GM21515 (cell line): ENCODE results near the gene SMTN.
"Not testable (repeated sequence)": the region's sequence is repeated elsewhere in the genome, so short reads cannot be mapped to it uniquely, and the experiment has no call there.

Source experiments
- ATAC-seq: cut with Tn5 transposase; IDR thresholded peaks from one replicate; pipeline ENCODE4 v1.9.1; 2021; ENCODE audit not compliant: unreplicated experiment

SMTN gene

DNA sequence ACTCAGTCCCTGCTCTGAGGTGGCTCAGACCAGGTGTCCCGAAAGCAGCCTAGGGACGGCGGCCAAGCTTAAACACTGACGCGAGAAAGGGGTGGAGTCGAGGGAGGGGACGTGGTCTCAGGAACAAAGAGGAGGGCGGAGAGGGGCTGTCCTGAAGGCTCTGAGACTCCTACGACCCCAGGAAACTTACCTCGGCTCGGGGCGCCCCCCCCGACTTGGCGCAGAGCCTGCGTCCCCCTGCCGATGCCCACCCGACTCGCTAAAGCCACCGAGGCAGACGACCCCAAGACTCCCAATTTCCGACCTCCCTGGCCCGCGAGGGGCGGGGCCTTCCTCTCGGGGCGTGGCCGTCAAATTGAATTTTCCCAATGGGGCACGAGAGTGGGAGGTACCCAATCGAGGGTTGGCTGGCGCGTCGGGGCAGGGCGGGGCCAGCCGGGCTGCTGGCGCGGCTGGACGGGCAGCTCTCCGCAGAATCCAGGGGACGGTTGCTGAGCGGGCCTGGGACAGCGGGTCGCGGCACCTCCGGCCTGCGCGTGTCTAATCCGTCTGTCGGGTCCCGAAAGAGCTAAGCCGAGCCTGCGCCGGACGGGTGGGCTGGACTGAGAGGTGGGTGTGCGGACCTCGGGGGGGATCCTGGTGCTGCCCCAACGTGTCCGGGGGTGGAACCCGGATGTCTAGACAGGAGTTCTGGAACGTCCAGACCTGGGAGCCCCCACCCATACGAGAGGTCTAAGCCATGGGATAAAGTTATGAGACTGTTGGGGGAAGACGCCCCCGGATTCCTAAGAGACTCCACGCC lies at the start of gene SMTN:
SMTN (plus strand) TSS at position 471 of the 802 bp plus-strand sequence. CDS start 1,941 bp downstream, outside the sequence.
- ATAC-seq = peak; percentile 45

DNA sequence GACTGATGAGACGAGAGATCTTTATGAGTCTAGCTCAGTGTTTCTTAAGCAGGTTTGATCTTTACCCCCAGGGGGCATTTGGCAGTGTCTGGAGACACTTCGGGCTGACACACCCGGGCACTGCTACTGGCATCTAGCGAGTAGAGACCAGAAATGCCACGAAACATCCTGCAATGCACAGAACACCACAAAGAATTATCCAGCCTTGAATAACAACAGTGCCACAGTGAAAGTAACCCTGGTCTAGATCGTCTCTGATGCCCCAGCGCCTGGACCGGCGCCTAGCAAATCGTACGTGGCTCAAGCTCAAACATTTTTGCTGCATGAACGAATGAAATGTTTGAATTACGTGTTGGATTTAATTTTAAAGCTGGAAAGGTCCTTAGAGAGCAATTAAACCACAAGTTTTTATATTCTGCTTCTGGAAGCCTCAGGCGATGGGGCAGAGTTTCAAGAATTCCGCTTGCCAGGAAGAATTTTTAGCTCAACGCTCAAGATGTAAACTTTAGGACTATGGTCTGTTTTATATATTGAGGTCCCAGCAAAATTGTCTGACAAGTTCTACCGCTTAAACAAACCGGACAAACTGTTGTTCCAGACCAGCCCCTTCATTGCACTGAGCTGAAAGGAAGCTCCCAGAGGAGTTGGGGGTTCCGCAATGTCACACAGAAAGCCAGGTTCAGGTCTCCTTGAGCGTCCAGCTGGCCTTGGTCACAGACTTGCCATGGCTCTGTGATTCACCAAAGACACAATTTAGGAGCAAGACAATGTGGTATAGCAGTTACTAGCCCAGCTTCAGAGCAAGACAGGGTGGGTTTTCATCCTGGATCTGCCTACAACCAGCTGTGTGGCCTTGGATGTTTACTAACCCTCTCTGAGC lies 44.2 kb upstream of the SMTN start:
- ATAC-seq = no peak

DNA sequence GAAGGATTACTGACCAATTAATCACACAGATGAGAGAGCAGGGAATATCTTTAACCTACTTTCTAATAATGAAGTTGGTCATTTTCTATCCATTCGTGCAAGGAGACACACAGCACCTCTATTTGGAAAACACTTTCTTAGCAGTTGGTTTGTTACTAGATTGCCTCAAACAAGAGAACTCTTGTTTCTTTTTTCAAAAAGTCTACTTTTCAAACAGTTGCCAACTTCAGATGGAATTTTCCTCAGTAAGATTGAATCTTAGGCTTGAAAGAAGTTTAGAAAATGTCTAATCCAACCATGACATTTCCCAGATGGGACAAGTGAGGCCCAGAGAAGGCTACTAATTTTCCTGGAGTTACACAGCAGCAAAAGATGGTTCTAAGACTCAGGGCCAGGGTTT lies 42.4 kb upstream of the SMTN start:
- no peak for ATAC-seq

DNA sequence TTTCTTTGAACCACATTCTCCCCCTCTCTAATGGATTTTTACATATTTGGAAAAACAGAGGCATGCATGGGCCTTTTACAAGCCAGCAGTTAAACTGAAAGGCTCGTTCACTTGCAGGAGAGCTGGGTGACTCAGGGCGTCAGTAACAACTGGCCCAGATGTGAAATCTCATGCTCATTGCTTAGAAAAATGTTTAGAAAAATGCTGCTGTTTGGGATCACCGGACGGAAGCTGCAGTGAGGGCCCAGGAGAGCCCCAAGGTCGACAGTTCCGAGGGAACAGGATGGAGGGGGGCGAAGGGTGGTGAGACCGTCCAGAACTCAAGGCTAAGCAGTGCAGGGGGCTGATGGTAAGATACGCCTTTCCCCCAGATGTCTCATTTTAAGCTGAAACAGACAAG lies 41.7 kb upstream of the SMTN start:
- ATAC-seq = no peak

DNA sequence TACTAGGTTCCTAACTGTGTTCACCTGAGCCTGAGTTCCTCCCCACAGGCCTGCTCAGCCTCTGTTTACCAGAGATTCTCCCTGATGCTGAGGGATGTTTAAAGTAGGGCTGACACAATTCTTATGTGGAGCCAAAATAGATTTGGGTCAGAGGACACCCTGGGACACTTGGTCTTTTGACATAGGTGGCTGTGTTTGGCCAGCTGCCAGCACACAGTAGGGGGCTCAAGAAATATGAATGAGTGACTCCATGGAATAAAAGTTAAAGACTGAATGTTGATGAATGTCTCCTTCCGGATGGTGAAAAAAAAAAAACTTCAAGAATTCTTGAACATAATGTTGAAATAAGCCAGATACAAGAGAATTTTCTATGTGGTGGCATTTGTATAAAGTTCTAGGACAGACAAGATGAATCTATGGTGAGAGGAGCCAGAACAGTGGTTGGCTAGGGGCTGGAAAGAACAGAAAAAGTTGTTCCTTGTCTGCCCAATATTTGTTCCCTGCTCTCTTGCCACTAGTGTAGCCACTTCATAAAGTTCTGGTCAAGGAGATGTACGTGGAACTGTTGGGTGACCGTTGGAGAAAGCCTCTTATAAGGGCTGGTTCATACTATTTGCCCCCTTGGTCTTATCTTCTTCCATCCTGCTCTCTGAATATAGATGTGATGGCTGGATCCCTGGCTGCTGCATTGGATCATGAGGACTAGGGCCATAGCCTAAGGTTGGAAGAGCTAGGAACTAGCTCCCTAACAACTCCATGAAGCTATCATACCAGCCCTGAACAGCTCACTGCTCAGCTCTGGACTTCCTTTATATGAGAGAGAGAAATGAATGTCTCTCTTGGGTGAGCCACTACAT lies 40.3 kb upstream of the SMTN start:
- no peak for ATAC-seq

DNA sequence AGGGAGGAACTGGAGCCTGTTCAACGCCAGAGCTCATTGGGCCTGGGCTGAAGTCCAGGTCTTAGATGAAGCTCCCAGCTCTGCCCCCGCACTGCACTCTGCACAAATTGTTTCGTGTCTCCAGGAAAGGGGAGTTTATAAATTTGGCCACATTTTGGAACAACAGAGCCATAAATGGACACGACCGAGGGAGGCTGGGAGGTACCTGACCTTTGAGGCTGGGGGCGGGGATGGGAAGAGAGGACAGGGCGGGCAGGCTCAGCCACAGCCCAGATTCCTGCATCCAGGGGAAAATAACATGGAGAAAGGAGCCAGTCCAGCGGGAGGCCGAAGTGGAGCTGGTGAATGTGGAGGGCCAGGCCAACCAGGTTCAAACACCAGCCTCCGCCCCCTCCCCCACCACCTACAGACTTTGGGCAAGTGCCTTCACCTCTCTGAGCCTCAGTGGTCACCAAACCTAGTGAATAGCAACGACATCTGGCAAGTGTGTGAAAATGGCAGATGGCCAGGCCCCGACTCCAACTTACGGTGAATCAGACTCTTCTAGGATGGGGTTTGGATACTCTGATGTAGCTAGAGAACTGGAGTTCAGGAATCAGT lies 36.8 kb upstream of the SMTN start:
- no peak for ATAC-seq

DNA sequence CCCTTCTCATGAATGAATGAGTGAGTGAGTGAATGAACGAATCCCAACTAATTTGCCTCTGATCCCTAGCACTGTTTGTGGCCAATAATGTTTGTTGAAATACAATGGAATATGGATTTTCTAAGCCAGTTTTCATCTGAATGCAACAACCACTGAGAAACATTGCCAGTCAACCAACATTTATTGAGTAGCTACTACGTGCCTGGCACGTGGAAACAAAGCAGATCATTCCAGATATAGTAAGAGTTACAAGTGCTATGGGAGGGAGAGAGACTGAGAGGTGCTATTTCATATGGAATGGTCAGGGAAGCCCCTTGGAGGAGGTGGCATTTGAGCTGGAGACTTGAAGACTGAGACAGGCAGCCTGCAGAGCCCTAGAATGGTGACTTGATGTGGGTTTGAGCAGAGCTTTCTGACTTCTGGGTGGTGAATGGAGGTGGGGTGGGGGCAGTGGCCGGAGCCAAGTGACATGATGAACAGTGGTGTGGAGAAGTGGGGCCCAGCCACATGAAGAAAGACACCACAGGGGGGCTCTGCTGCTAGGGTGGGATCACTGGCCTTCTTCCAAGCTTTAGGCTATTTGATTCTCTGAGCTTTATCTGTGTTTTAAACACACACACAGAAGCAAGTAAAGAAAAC lies 35.1 kb upstream of the SMTN start:
- ATAC-seq = no peak

DNA sequence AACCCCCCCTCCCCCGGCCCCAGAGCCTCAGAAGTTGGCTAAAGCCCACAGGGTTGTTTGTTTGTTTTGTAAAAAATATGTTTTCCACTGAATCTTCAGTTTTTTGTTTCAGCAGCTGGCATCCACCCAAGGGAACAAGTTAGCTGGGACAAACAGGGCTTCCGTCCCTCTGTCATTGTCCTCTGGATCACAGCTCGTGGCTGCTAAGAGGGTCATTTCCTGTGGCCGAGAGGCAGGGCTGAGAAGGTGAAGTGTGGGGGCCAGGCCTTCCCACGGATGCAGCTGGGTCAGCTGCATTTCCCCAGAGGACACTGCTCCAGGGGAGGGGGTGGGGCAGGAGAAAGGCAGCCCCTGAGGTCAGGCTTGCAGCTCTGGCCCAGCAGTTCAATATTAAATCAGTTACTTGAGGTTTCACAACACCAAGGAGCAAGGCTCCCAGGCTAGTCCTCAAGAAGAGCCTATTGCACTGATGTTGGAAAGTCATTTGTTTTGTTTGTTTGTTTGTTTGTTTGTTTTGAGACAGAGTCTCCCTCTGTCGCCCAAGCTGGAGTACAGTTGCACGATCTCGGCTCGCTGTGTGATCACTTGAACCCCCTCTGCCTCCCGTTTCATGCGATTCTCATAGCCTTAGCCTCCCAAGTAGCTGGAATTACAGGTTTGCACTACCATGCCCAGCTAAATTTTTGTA lies 34.4 kb upstream of the SMTN start:
- ATAC-seq = no peak

DNA sequence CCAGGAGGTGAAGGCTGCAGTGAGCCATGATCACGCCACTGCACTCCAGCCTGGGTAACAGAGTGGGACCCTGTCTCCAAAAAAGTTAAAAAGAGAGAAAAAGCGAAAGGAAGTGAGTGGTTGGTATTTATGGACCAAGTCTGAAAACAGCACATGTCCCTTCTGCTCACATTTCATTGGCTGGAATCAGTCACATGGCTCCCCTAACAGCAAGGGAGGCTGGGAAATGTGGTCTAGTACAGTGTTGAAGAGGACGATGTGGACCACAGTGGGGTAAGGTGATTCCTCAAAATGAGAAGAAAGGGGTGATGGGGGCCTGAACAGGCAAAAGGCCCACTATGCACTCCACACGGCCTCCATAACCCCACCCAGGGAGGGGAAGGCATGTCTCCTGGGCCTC lies 32.5 kb upstream of the SMTN start:
- ATAC-seq = no peak

DNA sequence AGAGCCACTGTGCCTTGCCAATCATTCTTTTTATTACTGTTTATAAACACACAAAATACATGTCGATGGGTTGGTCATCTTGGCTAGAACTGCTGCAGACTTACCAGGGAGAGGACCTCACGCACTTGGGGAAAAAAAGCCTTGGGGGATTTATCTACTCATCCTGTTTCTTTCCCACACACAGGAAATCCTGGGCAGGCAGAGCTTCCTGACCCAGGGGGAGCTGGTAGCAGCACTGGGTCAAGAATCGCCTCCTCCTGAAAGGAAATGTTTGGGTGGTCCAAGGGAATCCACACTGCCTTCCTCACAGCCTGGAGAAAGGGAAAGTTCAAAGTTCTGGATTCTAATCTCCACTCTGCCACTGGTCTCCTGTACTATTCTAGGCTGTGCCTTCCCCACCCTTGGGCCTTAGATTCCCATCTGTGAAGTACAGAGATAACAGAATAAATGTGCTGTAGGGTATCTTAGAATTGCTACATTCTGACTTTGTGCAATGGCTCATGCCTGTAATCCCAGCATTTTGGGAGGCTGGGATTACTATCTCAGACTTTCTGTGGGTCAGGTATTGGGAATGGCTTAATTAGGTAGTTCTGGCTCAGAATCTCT lies 31.2 kb upstream of the SMTN start:
- ATAC-seq = no peak

DNA sequence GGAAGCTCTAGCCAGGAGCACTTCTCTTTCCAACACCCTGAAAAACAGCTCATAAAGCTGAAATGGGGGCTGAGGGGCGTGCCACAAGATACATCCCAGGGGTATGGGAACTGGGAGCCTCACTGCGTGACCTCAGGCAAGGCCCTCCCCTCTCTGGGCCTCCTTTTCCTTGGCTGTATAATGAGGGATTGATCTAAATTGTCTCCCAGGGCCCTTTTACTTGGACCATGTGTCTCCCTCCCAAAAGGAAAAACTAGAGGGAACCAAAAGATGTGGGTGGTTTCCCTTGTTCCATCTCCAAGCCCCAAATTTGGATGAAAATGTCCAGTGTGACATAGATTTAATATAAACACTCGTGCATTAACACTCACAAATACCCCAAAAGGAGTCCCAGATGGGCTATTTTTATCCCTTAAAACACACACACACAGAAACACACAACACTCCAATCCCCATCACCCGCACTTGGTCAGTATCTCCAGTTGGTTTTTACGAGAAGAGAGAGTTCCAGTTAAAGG lies 25.9 kb upstream of the SMTN start:
- ATAC-seq = no peak

DNA sequence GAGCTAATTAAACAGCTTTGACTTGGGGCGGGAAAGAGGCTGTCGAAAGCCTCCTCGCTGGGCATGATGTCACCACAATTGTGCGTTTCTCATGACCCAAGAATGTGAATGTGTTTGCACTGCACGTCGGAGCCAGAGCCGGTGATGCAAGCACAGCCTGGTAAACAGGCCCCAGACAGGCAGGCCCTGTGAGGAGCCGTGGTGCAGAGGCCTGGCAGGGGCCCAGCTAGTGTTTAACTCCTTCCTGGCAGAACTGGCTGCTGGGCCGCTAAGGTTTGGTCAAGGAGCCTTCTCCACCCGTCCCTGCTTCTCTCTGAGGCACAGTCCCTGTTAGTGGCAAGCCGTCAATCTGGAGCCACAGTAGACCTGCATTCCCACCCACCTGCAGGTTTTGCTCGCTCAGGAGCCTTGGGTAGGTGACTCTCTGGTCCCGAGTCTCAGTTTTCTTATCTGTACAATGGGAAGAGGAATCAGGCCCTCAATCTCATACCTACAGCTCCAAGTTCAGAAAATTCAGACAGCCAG lies 25.4 kb upstream of the SMTN start:
- ATAC-seq = no peak

DNA sequence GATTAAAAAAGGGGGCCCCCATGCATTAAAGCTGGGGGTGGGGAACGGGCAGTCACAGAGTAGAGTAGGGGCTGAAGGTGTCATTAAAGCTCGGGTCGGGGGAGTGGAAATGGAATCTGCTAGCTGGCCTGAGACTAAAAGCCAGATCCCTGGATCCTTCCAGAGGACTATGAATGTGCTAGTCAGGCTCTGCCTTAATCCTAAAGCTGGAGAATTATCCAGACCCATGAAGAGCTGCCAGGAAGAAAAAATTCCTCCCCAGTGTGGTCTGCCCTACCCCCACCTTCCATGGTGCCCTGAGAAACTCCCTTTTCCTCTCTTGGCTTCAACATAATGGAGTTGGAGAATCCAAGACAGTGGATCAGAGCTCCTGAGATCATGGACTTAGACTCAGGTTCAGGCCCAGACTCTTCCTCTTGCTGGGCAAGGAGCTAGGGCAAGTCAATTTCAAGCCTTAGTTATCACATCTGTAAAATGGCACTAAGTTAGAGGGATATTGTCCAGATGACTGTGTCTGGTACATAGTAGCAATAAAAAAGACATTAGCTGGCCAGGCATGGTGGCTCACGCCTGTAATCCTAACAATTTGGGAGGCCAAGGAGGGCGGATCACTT lies 24.0 kb upstream of the SMTN start:
- no peak for ATAC-seq

DNA sequence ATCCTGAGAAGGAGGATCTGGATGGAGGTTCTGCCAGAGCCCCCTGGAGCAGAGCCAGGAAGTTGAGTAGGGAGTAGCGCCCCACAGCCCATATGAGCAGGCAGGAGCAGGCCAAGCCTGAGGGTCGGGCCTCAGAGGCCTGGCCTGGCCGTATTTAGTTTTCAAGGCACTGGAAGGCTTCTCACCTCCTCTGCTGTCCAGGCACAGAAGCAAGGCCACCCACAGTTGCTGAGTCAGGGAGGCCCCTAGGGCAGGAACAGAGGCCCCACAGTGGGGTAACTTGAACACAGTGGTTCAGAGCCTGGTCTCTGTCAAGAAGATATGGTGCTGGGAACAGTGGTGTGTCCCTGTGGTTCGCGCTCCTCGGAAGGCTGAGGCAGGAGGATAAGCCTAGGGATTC lies 21.5 kb upstream of the SMTN start:
- not testable (repeated sequence) for ATAC-seq

DNA sequence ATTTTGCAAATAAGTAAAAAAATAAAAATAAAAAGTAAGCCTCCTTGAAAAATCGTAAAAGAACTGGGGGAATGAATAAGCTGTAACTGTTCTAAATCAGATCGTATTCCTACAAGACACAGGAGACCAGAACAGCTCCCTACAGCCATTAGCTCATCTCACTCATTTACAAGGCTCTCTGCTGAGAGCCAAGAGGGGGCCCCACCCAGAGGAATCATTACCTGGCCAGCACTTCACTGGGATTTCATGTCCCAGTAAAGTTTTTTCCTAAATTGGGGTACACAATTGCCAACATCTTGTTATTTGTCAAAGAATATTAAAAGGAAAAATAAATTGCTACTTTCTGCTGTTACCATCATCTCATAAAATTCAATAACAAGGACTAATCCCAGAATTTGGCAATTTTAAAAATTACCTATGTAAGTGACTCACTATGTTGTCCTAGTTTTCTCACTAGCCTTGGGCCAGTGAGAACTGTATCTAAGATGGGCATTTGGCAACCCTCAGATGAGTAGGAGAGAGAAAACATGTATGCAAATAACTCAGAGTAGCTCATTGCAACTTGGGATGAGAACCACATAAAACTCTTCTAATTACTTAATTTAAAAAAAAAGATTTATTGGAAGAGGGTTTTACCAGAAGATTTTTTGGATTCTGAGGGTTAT lies 18.4 kb upstream of the SMTN start:
- ATAC-seq = no peak

DNA sequence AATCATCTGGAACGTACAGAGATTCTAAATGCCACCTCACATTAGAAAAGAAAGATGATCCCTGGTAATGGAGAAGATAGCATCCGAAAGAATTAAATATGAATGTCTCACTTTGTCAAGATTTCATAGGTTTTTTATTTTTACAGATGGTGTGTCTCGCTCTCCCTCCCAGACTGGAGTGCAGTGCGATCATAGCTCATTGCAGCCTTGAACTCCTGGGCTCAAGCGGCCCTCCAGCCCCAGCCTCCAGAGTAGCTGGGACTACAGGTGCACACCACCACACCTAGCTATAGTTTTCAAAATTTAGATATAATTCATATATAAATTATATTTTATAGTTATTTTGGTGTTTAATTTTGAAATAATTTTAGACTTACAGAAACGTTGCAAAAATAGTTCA lies 16.7 kb upstream of the SMTN start:
- ATAC-seq = no peak

DNA sequence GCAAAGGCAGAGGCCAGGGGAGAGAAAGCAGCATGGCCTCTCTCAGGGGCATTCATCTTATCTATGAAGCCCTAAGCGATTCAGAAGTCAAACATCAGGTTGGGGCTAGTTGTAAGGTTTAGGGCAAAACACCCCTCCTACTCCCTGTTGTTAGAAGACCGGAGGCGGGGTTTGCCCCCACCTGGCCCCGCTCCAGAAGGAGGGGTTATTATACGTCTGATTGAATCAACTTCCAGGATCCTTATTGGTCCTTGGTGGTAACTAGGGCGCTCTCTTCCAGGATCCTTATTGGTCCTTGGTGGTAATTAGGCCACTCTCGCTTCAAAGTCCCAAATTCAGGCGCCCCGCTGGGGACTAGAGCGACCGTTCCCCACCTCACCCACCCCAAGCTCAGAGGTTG lies 12.1 kb upstream of the SMTN start:
- no peak for ATAC-seq
